ENCODE measurements around the gene FXYD3.
"Not testable (repeated sequence)": the region's sequence is repeated elsewhere in the genome, so short reads cannot be mapped to it uniquely, and the experiment has no call there.

Gene FXYD3

DNA sequence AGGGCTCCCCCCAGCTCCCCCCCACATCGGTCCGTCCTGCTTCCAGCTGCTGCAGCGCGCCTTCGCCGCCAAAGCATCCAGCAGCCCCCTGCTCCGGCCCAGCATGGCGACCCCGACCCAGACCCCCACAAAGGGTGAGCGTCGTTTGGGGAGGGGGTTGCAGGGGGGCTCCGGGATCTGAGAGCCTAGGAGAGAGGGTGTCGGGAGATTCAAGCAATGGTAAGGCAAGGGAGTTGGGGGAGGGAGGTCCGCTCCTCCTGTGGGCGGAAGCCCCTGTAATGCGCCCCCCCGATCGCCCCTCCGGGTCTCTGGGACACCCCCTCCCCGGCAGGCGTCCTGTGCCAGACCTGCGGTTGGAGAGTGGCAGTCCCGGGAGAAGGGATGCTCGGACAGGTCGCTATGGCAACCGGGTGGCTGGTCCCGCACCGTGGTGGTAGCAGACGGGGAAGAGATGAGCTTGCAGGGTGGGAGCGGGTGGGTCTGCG, 27.6 kb downstream of the FXYD3 start, which contains the start of gene FXYD7:
FXYD7 (plus strand) TSS at position 25 of the 485 bp plus-strand sequence; CDS start at position 104, 79 bp downstream.
- DNase-seq: no peak

- DNase-seq: no peak
Observed at GRCh38 chr19:35143818-35144217, 28.2 kb downstream of the FXYD3 start.

GRCh38 chr19:35144259-35144599, 28.6 kb downstream of the FXYD3 start:
- DNase-seq: no peak

- DNase-seq: no peak
Observed at GRCh38 chr19:35144600-35145436, 29.2 kb downstream of the FXYD3 start.

DNA sequence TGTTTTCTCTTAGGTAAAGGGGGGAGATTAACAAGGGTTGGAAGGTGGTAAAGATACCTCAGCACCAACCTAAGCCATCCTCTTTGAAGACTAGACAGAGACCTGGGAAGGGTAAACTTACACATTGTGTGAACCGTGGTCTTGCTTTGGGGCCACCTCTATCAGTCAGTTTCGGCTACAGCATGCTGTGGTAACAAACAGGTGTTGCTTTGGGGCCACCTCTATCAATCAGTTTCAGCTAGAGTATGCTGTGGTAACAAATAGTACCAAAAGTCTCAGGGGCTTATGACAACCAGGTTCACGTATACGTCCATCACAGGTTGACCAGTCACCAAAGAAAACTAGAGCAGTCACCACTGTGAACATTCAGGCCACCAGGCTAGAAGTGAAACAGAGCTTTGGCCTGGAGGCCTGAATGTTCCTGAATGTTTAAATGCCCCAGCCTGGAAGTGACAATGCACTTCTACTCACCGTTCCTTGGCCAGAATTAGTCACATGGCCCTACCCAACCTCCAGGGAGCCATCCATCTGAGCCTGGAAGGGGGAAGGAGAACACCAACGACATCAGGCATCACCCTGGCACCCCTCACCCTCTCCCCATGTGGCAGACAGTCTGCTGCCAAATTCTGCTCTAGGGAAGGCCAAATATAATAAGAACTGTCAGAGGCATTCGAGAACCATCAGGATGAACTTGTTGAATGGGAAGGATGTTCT, 31.3 kb downstream of the FXYD3 start:
- no peak for DNase-seq

DNA sequence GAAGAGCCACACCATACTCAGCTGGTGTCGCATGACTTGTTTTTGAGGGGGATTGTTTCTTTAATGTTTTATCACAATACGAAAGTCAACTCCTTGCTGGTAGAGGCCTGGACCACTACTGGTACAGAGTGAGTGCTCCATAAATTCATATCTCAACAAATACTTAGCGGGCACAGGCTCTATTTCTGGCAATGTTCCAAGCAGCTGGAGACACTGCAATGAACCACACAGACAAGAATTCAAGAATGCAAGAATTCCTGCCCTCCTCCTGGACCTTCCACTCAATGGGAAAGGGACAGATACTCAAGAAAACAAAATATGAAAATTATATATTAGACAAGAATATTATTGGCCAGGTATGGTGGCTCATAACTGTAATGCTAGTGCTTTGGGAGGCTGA, 33.8 kb downstream of the FXYD3 start:
- DNase-seq: no peak

DNA sequence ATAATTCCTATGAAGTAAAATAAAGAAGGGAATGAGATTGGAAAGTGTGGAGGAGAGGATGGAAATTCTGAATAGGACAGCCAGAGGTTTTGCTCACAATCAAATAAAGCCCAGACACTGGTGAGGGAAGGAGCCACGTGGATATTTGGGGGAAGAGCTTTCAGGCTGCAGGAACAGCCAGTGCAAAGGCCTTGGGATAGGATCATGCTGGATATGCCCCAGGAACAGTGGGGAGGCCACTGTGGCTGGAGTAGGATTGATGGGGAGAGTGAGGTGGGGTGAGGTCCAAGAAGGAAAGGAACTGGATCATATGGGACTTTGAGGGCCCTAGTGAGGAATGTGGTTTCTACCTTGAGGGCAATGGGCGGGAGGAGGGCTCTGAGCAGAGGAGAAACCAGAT, 34.8 kb downstream of the FXYD3 start:
- no peak for DNase-seq

DNA sequence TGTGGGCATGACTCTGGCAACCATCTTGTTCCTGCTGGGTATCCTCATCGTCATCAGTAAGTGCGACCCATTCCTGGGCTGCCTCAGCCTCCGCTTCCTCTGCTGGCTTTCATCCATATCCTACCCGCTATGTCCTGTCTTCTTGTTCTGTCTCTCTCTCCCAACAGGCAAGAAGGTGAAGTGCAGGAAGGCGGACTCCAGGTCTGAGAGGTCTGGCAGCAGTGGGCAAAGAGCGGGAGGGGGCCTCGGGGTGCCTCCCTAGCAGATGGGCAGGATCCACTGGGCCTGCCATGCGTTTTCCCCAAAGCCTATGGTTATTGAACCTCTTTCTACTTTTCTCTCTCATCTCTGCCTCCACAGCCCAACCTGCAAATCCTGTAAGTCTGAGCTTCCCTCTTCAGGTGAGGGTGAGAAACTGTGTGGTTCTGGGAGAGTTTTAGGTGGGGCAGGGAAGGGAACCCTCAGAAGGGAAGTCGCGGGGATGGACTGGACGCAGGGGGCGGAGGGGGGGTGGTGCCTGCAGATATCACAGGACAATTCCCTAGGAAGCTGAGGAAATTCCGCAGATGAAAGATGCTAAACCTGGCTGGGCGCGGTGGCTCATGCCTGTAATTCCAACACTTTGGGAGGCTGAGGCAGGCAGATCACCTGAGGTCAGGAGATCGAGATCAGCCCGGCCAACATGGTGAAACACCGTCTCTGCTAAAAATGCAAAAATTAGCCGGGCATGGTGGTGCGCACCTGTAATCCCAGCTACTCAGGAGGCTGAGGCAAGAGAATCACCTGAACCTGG, 35.8 kb downstream of the FXYD3 start:
- DNase-seq: no peak

DNA sequence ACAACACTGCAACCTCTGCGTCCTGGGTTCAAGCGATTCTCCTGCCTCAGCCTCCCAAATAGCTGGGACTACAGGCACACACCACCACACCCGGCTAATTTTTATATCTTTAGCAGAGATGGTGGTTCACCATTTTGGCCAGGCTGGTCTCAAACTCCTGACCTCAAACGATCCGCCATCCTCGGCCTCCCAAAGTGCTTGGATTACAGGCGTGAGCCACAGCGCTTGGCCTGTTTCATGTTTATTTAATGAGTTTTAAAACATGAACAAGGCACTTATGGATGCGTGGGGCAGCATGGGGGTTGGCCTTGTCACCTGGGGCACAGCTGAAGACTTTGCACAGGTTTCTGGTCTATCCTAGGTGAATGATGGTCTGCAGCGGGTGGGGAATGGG, 37.5 kb downstream of the FXYD3 start:
- DNase-seq: not testable (repeated sequence)

GRCh38 chr19:35153701-35154524, 38.3 kb downstream of the FXYD3 start:
- DNase-seq: peak in 1 of 2 experiments; percentile 17

- no peak for DNase-seq
Observed at GRCh38 chr19:35154525-35155406, 39.1 kb downstream of the FXYD3 start, which contains the start of gene FXYD5. Gene FXYD5, plus strand, starts transcription at chr19:35154735. Its CDS starts 816 bp downstream, at chr19:35155551.

GRCh38 chr19:35155441-35155840, 39.8 kb downstream of the FXYD3 start:
- DNase-seq: no peak

DNA sequence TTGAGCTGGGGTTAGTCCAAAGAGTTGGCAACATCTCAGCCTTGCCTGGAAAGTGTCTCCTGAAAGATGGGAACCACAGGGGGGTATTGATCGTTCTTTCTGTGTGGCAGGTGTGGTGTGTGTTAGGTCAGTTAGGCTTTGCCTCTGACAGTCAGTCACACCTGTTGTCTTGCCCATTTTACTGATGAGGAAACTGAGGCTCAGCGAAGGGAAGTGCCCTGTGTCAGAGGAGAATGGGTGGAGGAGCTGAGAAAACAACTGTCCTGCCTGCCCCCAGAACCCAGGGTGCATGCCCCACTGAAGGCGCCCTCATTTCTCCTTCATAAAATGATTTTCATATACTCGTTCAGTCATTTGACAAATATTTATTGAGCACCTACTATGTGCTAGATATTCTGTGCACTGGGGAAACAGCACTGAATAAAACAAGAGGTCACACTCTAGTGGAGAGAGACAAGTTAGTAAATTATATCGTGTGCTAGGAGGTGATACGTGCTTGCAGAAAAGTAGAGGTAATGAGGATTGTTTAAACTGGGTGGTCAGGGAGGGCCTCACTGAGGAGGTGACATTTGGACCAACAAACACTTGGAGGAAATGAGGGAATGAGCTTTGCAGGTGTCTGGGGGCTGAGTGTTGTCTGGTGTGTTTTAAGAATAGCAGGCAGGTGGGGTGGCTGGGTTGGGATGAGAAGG, 40.5 kb downstream of the FXYD3 start:
- no peak for DNase-seq

DNA sequence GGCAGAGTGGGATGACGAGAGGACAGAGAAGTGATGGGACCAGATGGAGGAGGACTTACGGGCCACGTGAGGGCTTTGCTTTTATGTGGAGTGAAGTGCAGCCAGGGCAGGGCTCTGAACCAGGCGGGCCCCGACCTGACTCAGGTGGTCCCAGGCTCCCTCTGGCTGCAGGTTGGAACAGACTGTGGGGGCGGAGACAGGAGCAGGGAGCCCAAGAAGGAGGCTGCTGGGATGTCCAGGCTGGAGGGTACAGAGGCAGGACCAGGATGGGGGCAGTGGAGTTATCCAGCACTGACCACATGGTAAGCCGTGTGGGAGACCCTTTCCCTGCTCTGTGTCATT, 41.0 kb downstream of the FXYD3 start:
- DNase-seq: no peak

GRCh38 chr19:35157431-35157830, 41.8 kb downstream of the FXYD3 start:
- DNase-seq: no peak

DNA sequence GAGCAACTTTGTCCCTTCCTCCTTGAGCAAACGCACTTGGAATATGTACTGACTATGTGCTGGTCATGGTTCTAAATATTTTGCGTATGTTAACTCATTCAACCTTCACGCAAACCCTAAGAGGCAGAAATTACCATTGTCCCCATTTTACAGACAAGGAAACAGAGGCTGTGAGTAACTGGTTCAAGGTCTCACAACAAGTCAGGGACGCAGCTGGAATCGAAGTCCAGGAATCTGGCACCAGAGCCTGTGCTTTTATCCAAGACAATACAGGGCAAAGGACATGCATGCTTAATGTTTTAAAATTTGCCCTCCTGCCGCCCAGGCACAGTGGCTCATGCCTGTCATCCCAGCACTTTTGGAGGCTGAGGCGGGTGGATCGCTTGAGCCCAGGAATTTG, 44.0 kb downstream of the FXYD3 start:
- DNase-seq: no peak

DNA sequence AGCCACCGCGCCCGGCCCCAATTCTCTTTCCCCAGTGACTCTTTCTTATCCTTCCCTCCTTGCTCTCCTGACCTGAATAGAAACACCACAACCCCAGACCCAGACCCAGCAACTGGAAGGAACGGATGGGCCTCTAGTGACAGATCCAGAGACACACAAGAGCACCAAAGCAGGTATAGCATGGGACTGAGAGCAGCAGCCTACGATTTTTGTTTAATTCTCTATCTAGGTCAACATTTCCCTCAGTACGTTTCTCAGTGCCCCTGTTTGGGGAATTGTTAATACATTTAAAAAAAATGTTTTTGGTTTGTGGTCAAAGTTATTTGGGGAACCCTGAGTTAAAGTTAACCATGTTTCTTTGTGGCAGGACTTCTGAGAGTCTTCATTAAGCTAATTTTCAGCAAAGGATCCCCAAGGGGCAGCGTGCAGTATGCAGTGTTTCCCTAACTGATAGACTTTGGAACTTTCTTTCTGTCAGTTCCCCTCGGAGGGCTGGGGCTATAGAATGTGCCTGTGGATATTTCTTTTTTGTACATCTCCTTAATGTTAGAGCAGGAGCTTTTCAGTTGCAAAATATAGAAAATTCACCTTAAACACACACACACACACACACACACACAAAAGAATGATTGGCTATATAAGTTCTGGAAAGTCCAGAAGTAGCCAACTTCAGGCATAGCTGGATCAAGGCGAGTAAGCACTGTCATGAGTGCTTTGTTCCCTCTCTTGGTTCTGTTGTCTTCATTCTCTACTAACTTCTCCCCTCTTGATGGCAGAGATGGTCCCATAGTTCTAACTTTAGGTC, 45.2 kb downstream of the FXYD3 start:
- no peak for DNase-seq

GRCh38 chr19:35161434-35161743, 45.8 kb downstream of the FXYD3 start:
- DNase-seq: no peak

GRCh38 chr19:35162471-35163326, 47.1 kb downstream of the FXYD3 start:
- no peak for DNase-seq

Measured in NCI-H1930 (cell line).